PC-9 (cell line): ENCODE data around the gene GTF2IRD1.

Source experiments
- CTCF ChIP-seq: fragments of 200-600 bp; sonication (generic); conservative IDR thresholded peaks from 2 replicates; pipeline ENCODE4 v1.6.1; 2017; ENCODE audit warnings: mixed run types, antibody characterized with exemption, mild to moderate bottlenecking, moderate library complexity
- EZH2 ChIP-seq: fragments of 200-600 bp; sonication (generic); IDR thresholded peaks from 2 replicates; pipeline ENCODE4 v1.8.0; 2017; ENCODE audit warnings: antibody characterized with exemption, low read depth

GRCh38 chr7:74495112-74496086 is 41.7 kb downstream of the GTF2IRD1 start:
- TF ChIP-seq CTCF = no peak
- no peak for TF ChIP-seq EZH2
